HepG2 (cell line): ENCODE data around the gene PNLDC1. TPM values are rescaled to one million over a fixed set of nuclear protein-coding genes. Genes with fewer than 3 reads are reported as not detected.

Source experiments
- CHCHD3 ChIP-seq: sonication (generic); formaldehyde crosslinking; IDR thresholded peaks from 2 replicates; pipeline ENCODE4 v1.8.0; 2022; ENCODE audit warnings: mild to moderate bottlenecking, missing genetic modification reagents, moderate library complexity
- EEA1 ChIP-seq: sonication (generic); formaldehyde crosslinking; IDR thresholded peaks from 2 replicates; pipeline ENCODE4 v1.5.1; 2020; ENCODE audit warnings: mild to moderate bottlenecking, missing genetic modification reagents, borderline replicate concordance
- GTF3A ChIP-seq: sonication (generic); formaldehyde crosslinking; conservative IDR thresholded peaks from 2 replicates; pipeline ENCODE4 v1.4.0; 2020; ENCODE audit warnings: mild to moderate bottlenecking, missing genetic modification reagents
- JDP2 ChIP-seq: sonication (generic); formaldehyde crosslinking; IDR thresholded peaks from 2 replicates; pipeline ENCODE4 v1.8.1; 2022; ENCODE audit warnings: missing genetic modification reagents, borderline replicate concordance
- MEIS2 ChIP-seq: sonication (generic); formaldehyde crosslinking; IDR thresholded peaks from 2 replicates; pipeline ENCODE4 v1.9.0; 2021; ENCODE audit warnings: mild to moderate bottlenecking, missing genetic modification reagents
- ONECUT2 ChIP-seq: sonication (generic); formaldehyde crosslinking; IDR thresholded peaks from 2 replicates; pipeline ENCODE4 v1.4.0; 2020; ENCODE audit warnings: missing genetic modification reagents
- RARA ChIP-seq: IDR thresholded peaks from 2 replicates; pipeline ENCODE4 v1.6.1; 2016; ENCODE audit warnings: missing genetic modification reagents, missing compliant biosample characterization
- REL ChIP-seq: sonication (generic); formaldehyde crosslinking; conservative IDR thresholded peaks from 2 replicates; pipeline ENCODE4 v1.8.0; 2022; ENCODE audit warnings: mild to moderate bottlenecking, missing genetic modification reagents, moderate library complexity
- SIX4 ChIP-seq: sonication (generic); formaldehyde crosslinking; IDR thresholded peaks from 2 replicates; pipeline ENCODE4 v1.4.0; 2020; ENCODE audit warnings: missing genetic modification reagents
- ZNF143 ChIP-seq: sonication (generic); formaldehyde crosslinking; IDR thresholded peaks from 2 replicates; pipeline ENCODE4 v1.4.0; 2020; ENCODE audit warnings: missing genetic modification reagents
- ZNF160 ChIP-seq: sonication (generic); formaldehyde crosslinking; IDR thresholded peaks from 2 replicates; pipeline ENCODE4 v1.8.0; 2022; ENCODE audit warnings: mild to moderate bottlenecking, inconsistent platforms, missing genetic modification reagents
- ZNF326 ChIP-seq: sonication (generic); formaldehyde crosslinking; IDR thresholded peaks from 2 replicates; pipeline ENCODE4 v1.4.0; 2020; ENCODE audit warnings: missing genetic modification reagents, borderline replicate concordance
- ZNF556 ChIP-seq: sonication (generic); formaldehyde crosslinking; IDR thresholded peaks from 2 replicates; pipeline ENCODE4 v1.4.0; 2020; ENCODE audit warnings: mild to moderate bottlenecking, missing genetic modification reagents, borderline replicate concordance
- ZNF614 ChIP-seq: IDR thresholded peaks from 2 replicates; pipeline ENCODE4 v1.6.1; 2018; ENCODE audit warnings: missing biosample characterization, missing genetic modification reagents, inconsistent platforms, borderline replicate concordance
- polyA plus RNA-seq, 8 experiments: library from polyadenylated mRNA; depleted of rRNA in 3 of 8; stranded (reverse) in 7 of 8; unstranded in 1 of 8; fragments of >200 nt; fragmentation: Illumina TruSeq in 4 of 8; extraction: Trizol in 4 of 8; gene quantifications; 2 replicates each; pipeline versions ENCODE4 v1.2.1 to v1.2.3, GENCODE V29; 2011 to 2016; ENCODE audit warnings: low read depth in 4 of 8, missing spikeins in 1 of 8, mixed read lengths in 1 of 8; ENCODE audit not compliant: insufficient read depth in 1 of 8
- total RNA-seq, 5 experiments: library from RNA; depleted of rRNA; stranded (reverse); fragments of >200 nt; fragmentation: Illumina TruSeq; extraction: Trizol; gene quantifications; 2 replicates each; pipeline ENCODE4 v1.2.3, GENCODE V29; 2016; ENCODE audit warnings: low read depth in 1 of 5
- TF ChIP-seq, protein P1 (sequence below): IDR thresholded peaks from 2 replicates; pipeline ENCODE4 v1.6.1; 2012; ENCODE audit warnings: inconsistent platforms
- TF ChIP-seq, protein P2 (sequence below): sonication (generic); formaldehyde crosslinking; IDR thresholded peaks from 2 replicates; pipeline ENCODE4 v1.5.0; 2020; ENCODE audit warnings: mild to moderate bottlenecking, low read depth, missing genetic modification reagents, borderline replicate concordance
- TF ChIP-seq, protein P3 (sequence below), 2 experiments: fragments of 450-650 bp in 1 of 2; sonication (generic) in 1 of 2; formaldehyde crosslinking in 1 of 2; IDR thresholded peaks; 2 replicates each; pipeline versions ENCODE4 v1.6.1 to v1.8.0; 2016 to 2022; ENCODE audit warnings: antibody characterized with exemption in 1 of 2, mild to moderate bottlenecking in 1 of 2, missing genetic modification reagents in 1 of 2
- TF ChIP-seq, protein P4 (sequence below): sonication (generic); formaldehyde crosslinking; IDR thresholded peaks from 2 replicates; pipeline ENCODE4 v1.8.1; 2023; ENCODE audit warnings: mild to moderate bottlenecking, moderate library complexity, missing genetic modification reagents

PNLDC1 gene
- total and polyA plus RNA-seq, 2 of the 13 experiments (the other 11 are each of a cell fraction or from before 2014, with no cell fraction given): not detected

DNA sequence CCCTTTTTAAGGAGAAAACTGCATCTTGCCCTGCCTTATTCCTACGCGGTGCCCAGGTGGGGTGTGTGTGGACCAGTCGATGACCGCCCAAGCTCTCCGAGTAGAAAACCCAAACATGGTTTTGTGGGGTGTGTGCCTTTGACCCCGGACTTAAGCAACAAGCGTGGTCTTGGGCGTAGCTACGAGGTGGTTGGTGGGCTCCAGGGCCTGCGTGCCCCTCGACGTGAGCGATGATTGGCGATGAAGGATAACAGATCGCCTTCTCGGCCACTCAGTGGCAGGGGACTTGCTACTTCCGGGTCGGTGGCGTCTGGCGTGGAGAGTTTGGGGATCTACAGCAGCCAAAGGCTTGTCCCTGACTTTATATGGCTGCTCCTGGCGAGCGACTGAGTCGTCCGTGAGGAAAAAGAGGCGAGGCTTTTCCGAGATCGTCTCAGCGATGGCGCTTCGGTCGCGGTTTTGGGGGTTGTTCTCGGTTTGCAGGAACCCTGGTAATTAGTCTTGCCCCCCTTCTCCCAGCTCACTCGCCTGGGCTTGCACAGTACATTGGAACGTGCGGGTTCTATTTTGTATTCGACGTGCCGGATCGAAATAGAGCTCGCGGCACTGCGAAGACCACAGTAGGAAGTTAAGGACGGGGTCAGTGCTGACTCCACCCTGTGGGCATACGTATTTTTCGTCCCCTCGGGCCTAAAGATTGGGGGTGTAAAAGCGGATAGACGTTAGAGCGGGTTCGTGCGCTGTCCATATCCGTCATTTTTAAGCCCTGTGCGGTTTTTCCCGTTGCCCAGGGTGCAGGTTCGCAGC lies 9.7 kb upstream of the PNLDC1 start, which contains the start of gene MRPL18 (continued):
- TF ChIP-seq SIX4 (CRISPR knock-in tag): no peak
- TF ChIP-seq, protein P1, sequence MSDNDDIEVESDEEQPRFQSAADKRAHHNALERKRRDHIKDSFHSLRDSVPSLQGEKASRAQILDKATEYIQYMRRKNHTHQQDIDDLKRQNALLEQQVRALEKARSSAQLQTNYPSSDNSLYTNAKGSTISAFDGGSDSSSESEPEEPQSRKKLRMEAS: no peak
- no peak for TF ChIP-seq ZNF556 (CRISPR knock-in tag)
- no peak for TF ChIP-seq CHCHD3 (CRISPR knock-in tag)
- no peak for TF ChIP-seq ONECUT2 (CRISPR knock-in tag)
- TF ChIP-seq ZNF614 (CRISPR knock-in tag): peak; percentile 72; the same call in 1 of the 2 replicates
- TF ChIP-seq RARA (CRISPR knock-in tag): no peak; the same call in 1 of the 2 replicates
- TF ChIP-seq, protein P2, sequence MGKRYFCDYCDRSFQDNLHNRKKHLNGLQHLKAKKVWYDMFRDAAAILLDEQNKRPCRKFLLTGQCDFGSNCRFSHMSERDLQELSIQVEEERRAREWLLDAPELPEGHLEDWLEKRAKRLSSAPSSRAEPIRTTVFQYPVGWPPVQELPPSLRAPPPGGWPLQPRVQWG (CRISPR knock-in tag): no peak
- TF ChIP-seq EEA1 (CRISPR knock-in tag): peak; percentile 63; the same call in 1 of the 2 replicates
- TF ChIP-seq ZNF143 (CRISPR knock-in tag): peak; percentile 49
- no peak for TF ChIP-seq ZNF326
- no peak for TF ChIP-seq GTF3A (CRISPR knock-in tag)
- TF ChIP-seq ZNF160: no peak
- TF ChIP-seq, protein P3, sequence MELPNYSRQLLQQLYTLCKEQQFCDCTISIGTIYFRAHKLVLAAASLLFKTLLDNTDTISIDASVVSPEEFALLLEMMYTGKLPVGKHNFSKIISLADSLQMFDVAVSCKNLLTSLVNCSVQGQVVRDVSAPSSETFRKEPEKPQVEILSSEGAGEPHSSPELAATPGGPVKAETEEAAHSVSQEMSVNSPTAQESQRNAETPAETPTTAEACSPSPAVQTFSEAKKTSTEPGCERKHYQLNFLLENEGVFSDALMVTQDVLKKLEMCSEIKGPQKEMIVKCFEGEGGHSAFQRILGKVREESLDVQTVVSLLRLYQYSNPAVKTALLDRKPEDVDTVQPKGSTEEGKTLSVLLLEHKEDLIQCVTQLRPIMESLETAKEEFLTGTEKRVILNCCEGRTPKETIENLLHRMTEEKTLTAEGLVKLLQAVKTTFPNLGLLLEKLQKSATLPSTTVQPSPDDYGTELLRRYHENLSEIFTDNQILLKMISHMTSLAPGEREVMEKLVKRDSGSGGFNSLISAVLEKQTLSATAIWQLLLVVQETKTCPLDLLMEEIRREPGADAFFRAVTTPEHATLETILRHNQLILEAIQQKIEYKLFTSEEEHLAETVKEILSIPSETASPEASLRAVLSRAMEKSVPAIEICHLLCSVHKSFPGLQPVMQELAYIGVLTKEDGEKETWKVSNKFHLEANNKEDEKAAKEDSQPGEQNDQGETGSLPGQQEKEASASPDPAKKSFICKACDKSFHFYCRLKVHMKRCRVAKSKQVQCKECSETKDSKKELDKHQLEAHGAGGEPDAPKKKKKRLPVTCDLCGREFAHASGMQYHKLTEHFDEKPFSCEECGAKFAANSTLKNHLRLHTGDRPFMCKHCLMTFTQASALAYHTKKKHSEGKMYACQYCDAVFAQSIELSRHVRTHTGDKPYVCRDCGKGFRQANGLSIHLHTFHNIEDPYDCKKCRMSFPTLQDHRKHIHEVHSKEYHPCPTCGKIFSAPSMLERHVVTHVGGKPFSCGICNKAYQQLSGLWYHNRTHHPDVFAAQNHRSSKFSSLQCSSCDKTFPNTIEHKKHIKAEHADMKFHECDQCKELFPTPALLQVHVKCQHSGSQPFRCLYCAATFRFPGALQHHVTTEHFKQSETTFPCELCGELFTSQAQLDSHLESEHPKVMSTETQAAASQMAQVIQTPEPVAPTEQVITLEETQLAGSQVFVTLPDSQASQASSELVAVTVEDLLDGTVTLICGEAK (IDR thresholded peaks at IDR 0.05): no peak
- TF ChIP-seq, protein P3 (CRISPR knock-in tag; IDR thresholded peaks at IDR 0.05): 0 out of 2 replicates have a peak, but pooled peaks have one; percentile 14
- TF ChIP-seq, protein P4, sequence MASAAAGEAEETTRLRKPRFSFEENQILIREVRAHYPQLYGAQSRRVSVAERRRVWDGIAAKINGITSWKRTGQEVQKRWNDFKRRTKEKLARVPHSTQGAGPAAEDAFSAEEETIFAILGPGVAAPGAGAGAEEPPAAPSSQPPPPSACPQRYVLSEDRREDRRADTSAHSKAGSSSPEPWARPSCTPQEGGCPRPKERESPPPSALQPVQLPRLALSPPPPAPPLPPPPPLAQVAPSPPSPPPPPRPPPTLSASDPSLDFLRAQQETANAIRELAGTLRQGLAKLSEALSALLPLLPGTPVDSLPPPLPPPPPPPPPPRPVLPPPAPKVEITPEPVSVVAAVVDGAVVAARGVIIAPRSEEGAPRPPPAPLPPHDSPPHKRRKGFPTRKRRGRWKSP: no peak
- no peak; the same call in 1 of the 2 replicates for TF ChIP-seq REL (CRISPR knock-in tag)
- no peak; the same call in none of the 2 replicates for TF ChIP-seq MEIS2
- no peak for TF ChIP-seq JDP2 (CRISPR knock-in tag)
